Measurements from ENCODE around the gene DDX59. TPM values are rescaled to one million over a fixed set of nuclear protein-coding genes. Genes with fewer than 3 reads are reported as not detected.

The DDX59 gene
- total RNA-seq, 1 donor from 2014 or later, result 25.3 TPM

DNA sequence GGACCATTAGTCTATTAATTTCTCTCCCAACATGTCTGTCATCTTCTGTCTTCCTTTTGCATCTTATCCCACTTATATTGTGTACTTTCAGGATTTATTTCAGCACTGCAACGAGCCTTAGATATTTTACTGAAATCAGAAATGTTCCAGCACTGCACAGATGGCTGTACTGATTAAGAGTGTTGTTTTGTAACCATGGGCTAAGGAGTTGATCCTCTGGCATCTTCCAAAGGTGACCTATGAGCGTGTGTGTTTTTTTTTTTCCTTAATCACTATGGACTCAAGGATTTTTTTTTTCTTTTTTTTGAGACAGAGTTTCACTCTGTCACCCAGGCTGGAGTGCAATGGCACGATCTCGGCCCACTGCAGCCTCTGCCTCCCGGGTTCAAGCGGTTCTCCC, 7.1 kb upstream of the DDX59 start:
- H3K4me1 Mint-ChIP-seq, result peaks cover 18% of the 10 kb centered on the region
- no peaks in the 10 kb centered on the region for H3K27me3 Mint-ChIP-seq (ENCODE audit: low read depth)
- H3K36me3 Mint-ChIP-seq, result no peaks in the 10 kb centered on the region
- no peak for DNase-seq (ENCODE audit: low spot score in 2 of 2, unreplicated experiment in 2 of 2)
- no peak overlapping the region for H3K4me3 Mint-ChIP-seq
- TF ChIP-seq, protein P1, sequence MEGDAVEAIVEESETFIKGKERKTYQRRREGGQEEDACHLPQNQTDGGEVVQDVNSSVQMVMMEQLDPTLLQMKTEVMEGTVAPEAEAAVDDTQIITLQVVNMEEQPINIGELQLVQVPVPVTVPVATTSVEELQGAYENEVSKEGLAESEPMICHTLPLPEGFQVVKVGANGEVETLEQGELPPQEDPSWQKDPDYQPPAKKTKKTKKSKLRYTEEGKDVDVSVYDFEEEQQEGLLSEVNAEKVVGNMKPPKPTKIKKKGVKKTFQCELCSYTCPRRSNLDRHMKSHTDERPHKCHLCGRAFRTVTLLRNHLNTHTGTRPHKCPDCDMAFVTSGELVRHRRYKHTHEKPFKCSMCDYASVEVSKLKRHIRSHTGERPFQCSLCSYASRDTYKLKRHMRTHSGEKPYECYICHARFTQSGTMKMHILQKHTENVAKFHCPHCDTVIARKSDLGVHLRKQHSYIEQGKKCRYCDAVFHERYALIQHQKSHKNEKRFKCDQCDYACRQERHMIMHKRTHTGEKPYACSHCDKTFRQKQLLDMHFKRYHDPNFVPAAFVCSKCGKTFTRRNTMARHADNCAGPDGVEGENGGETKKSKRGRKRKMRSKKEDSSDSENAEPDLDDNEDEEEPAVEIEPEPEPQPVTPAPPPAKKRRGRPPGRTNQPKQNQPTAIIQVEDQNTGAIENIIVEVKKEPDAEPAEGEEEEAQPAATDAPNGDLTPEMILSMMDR (IDR thresholded peaks at IDR 0.05; ENCODE audit: unreplicated experiment), result no peak
- H3K27ac Mint-ChIP-seq, result no peak overlapping the region
- H3K9me3 Mint-ChIP-seq, result no peaks in the 10 kb centered on the region

- Mint-ChIP-seq H3K4me3 (no peak overlapping the region), H3K36me3 (no peaks in the 10 kb centered on the region), H3K9me3 (no peaks in the 10 kb centered on the region), H3K27ac (peak overlapping the region; percentile 86), H3K27me3 (ENCODE audit: low read depth) (no peaks in the 10 kb centered on the region), H3K4me1 (peaks cover 28% of the 10 kb centered on the region)
- DNase-seq (ENCODE audit: low spot score in 2 of 2, unreplicated experiment in 2 of 2), result no peak
- TF ChIP-seq, protein P1 (IDR thresholded peaks at IDR 0.05; ENCODE audit: unreplicated experiment), result no peak
Observed at GRCh38 chr1:200675588-200675852, 5.8 kb upstream of the DDX59 start.

GRCh38 chr1:200674838-200675587, 5.3 kb upstream of the DDX59 start:
- Mint-ChIP-seq H3K9me3 (no peaks in the 10 kb centered on the region), H3K4me3 (no peak overlapping the region), H3K36me3 (no peaks in the 10 kb centered on the region), H3K4me1 (peaks cover 31% of the 10 kb centered on the region), H3K27me3 (ENCODE audit: low read depth) (no peaks in the 10 kb centered on the region), H3K27ac (peak overlapping the region; percentile 86)
- TF ChIP-seq, protein P1 (IDR thresholded peaks at IDR 0.05; ENCODE audit: unreplicated experiment), result no peak
- no peak for DNase-seq (ENCODE audit: low spot score in 2 of 2, unreplicated experiment in 2 of 2)

DNA sequence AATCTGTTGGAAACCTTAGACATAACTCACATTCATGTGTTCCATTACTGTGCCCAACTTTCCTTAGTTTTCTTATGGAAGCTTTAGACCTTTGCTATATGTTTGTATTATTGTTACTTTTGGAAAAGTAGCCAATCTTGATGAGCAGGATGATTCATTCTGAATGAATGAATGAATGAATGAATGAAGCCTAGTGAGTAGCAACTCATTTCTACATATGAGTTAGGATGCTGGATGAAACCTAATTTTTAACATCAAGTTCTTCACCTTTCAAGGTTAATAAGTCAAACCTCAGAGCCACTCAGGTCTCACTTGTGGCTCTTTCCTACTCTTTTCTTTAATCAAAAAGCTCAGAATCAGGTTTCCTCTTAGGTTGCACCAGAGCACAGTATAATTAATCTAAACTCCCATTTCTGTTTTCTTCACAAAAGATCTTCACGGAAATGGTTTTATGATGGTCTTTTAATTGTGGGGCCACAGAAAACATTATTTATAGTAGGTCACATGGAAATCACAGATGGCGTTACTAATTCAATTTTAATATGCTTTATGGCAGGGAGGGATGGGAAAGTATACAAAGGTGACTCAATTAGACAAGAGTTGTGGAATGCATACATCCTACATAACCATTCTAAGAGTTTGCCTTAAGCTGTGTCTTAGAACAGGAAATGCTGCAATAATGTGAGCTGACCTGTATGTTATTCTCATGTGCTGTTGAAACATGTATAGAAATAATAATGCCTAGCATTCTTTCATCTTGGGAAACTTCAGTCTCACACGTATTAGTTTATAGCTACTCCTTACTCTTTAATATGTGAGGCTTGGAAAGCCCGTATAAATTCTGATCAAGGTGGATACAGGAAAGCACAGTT, 4.5 kb upstream of the DDX59 start:
- H3K27me3 Mint-ChIP-seq (ENCODE audit: low read depth), result no peaks in the 10 kb centered on the region
- TF ChIP-seq, protein P1 (IDR thresholded peaks at IDR 0.05; ENCODE audit: unreplicated experiment), result no peak
- no peak for DNase-seq (ENCODE audit: low spot score in 2 of 2, unreplicated experiment in 2 of 2)
- H3K27ac Mint-ChIP-seq, result peak overlapping the region; percentile 86
- H3K4me3 Mint-ChIP-seq, result no peak overlapping the region
- H3K9me3 Mint-ChIP-seq, result no peaks in the 10 kb centered on the region
- peaks cover 32% of the 10 kb centered on the region for H3K4me1 Mint-ChIP-seq
- no peaks in the 10 kb centered on the region for H3K36me3 Mint-ChIP-seq

DNA sequence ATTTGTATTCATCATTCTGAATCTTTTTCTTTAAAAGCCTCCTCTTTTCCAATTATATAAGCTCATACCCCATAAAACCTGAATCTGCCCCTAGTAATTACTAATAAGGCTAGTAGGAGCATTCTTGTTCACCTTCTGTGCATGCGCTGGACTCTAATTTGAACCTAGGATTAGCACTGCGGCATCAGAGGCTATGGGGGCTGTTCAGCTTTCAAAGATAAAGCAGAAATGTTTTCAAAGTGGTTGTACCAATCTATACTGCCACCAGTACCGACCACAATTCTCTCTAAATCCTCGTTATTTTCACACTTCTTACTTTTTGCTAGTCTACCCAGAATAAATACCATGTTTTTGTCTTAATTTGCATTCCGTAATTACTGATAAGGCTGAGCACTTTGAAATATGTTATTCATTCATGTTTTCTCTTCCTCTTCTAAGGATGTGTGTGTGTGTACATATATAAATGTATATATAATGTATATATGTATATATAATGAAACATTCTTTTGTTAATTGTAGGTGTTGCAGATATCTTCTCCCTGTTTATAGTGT, 1.6 kb upstream of the DDX59 start:
- Mint-ChIP-seq H3K27me3 (ENCODE audit: low read depth) (no peaks in the 10 kb centered on the region), H3K27ac (peak overlapping the region; percentile 98), H3K36me3 (peaks cover 4% of the 10 kb centered on the region), H3K9me3 (no peaks in the 10 kb centered on the region), H3K4me1 (peaks cover 43% of the 10 kb centered on the region), H3K4me3 (peak overlapping the region; percentile 91)
- no peak for DNase-seq (ENCODE audit: low spot score in 2 of 2, unreplicated experiment in 2 of 2)
- TF ChIP-seq, protein P1 (IDR thresholded peaks at IDR 0.05; ENCODE audit: unreplicated experiment), result no peak
